Peyer's patch (tissue), 4 donors: ENCODE measurements around the gene CD101.

Experiments
- POLR2A ChIP-seq, 2 donors: fragments of 450-650 bp; IDR thresholded peaks; one replicate each; pipeline ENCODE4 v1.5.1; 2017; ENCODE audit warnings: antibody characterized with exemption in 2 of 2, mild to moderate bottlenecking in 2 of 2, moderate library complexity in 2 of 2
- TF ChIP-seq, protein P1 (sequence below), 6 experiments: fragments of 450-650 bp in 4 of 6; fragments of 200-600 bp in 2 of 6; sonication (generic) in 1 of 6; IDR thresholded peaks; one replicate each; pipeline ENCODE4 v1.5.1; 2017 to 2019; ENCODE audit warnings: antibody characterized with exemption in 6 of 6, mild to moderate bottlenecking in 3 of 6, moderate library complexity in 1 of 6

DNA sequence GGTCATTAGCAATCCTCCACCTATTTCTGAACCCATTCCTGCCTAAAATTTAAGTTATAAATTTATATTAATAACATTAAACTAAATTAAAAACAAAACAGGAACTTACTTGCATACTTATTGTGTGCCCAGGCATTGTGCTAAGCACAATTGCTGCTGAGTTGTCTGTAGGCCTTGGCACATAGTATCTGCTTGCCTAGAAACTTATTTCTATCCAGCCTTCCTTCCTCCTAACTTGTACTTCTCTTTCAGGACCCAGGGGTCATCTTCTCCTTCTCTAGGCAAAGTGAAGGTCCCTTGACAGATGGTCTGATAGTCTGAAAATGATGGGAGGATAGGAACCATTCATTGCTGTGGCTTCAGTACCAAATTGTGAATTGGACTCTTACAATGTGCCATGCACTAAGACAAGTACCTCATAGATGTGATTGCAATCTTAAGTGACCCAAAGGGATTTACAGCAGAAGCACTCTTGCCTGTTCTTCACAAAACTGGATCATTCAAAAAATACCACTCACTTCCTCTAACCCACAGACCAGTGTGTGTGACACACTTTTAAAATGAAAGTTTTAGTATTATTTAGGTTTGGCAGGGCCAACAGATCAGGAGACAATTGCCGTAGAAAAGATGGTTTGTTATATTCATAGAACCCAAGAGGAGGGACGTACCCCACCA lies 10.3 kb upstream of the CD101 start:
- TF ChIP-seq, protein P1, sequence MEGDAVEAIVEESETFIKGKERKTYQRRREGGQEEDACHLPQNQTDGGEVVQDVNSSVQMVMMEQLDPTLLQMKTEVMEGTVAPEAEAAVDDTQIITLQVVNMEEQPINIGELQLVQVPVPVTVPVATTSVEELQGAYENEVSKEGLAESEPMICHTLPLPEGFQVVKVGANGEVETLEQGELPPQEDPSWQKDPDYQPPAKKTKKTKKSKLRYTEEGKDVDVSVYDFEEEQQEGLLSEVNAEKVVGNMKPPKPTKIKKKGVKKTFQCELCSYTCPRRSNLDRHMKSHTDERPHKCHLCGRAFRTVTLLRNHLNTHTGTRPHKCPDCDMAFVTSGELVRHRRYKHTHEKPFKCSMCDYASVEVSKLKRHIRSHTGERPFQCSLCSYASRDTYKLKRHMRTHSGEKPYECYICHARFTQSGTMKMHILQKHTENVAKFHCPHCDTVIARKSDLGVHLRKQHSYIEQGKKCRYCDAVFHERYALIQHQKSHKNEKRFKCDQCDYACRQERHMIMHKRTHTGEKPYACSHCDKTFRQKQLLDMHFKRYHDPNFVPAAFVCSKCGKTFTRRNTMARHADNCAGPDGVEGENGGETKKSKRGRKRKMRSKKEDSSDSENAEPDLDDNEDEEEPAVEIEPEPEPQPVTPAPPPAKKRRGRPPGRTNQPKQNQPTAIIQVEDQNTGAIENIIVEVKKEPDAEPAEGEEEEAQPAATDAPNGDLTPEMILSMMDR (IDR thresholded peaks at IDR 0.05): no peak
- no peak for TF ChIP-seq POLR2A (IDR thresholded peaks at IDR 0.05)
